Measurements from ENCODE around the gene ERICH2.

The ERICH2 gene

DNA sequence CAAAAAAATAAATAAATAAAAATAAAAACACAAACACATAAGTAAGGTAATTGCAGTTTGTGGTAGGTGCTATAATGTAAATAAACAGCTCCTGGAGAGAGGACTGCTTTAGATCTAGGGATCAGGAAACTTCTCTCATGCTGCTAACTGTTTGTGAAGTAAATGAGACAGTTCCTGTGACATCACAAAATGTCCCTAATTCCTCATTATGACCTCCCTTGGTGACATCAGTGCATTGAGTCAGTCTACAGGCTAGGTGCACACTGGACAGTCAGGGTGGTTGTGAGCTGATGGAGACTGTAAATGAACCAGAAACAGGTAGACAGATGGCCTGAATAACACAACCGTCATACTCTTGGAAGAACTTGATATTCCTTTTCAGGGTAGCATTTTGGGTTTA is 13.4 kb downstream of the ERICH2 start:
- peaks cover 8% of the 10 kb centered on the region for H3K27me3 Mint-ChIP-seq

DNA sequence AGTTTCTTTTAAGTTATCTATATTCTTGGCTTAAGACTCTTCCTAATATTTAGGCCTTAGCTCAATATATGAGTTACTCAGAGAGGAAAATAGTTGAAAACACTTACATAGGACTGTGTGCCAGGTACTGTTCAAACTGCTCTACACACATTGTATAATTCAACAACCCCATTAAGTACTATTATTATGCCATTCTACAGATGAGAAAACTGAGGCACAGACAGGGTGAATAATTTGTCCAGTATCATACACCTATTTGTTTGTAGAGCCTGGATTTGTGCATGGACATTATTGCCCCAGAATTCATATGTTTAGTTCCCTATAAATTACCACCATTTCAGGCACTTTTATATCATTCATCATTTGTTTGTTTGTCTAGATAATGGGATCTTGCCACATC is 28.8 kb downstream of the ERICH2 start:
- no peaks in the 10 kb centered on the region for H3K9me3 Mint-ChIP-seq
- H3K4me1 Mint-ChIP-seq = no peaks in the 10 kb centered on the region
- no peaks in the 10 kb centered on the region for H3K36me3 Mint-ChIP-seq
- H3K27me3 Mint-ChIP-seq = peaks cover 14% of the 10 kb centered on the region
- H3K27ac Mint-ChIP-seq = no peak overlapping the region
- H3K4me3 Mint-ChIP-seq = no peak overlapping the region

More for the DNA sequence above, 13.4 kb downstream of the ERICH2 start:
- Mint-ChIP-seq H3K27ac (no peak overlapping the region), H3K4me3 (no peak overlapping the region), H3K9me3 (no peaks in the 10 kb centered on the region), H3K36me3 (no peaks in the 10 kb centered on the region), H3K4me1 (no peaks in the 10 kb centered on the region)

DNA sequence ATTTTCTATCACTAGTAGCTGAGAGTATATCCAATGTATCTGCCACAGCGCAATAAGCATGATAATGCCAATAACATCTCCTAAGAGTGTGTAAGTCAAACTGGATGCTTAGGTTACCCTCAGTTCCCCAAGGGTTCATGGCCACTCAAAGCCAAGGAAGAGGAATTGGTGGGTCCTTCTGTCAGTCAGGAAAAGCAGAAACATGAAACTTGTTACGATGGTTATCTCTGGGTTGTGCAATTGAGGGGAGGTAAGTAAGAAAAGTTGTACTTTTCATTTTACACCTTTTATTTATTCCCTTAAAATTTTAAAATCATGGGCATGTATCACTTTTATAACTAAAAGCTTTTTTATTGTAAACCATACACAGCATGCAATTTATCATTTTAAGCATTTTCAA is 36.4 kb downstream of the ERICH2 start:
- no peak overlapping the region for H3K4me3 Mint-ChIP-seq
- H3K27me3 Mint-ChIP-seq = peaks cover 2% of the 10 kb centered on the region
- no peak overlapping the region for H3K27ac Mint-ChIP-seq
- H3K9me3 Mint-ChIP-seq = no peaks in the 10 kb centered on the region
- H3K36me3 Mint-ChIP-seq = no peaks in the 10 kb centered on the region
- H3K4me1 Mint-ChIP-seq = no peaks in the 10 kb centered on the region

DNA sequence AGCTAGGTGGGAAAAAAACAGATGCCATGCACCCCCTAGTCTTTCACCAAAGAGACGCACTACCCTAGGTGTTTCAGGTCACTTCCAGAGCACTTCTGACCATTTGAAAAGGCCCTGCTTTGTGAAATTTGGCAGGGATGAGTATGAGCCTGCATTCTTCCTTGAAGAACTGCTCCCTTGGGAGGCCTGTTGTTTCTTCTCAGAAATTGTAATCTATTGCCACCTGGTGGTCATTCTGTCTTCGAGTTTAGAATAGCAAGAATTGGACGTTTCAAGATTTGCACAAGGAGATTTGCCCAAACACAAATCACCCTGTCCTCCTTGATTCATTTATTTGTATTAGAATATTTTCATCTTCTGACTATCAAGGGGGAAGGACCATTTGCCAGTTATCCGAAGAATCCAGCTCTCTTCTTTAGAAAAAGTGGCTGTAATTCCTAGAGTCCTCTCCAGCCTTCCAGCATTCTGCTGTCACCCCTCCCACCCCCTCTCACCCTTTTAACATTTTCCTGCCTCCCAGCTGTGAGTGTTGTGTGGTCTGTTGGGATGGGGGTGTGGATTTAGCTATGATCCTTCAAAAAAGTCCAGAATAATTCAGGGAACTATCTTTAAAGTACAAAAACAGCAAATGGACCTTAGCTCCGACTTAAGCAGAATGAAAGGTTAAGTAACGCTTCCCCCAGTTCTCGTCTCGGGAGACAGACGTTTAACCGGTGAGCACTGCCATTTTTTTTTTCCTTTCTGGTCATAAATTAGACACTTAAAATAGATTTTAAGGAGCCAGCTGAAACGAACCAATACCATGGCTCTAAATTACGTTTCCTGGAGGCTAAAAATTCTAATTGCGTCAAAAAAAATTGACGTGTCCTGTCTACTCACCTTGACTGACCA is 42.8 kb downstream of the ERICH2 start:
- Mint-ChIP-seq H3K9me3 (no peaks in the 10 kb centered on the region), H3K4me1 (peaks cover 34% of the 10 kb centered on the region), H3K27ac (no peak overlapping the region), H3K27me3 (peaks cover 43% of the 10 kb centered on the region), H3K36me3 (no peaks in the 10 kb centered on the region), H3K4me3 (no peak overlapping the region)

DNA sequence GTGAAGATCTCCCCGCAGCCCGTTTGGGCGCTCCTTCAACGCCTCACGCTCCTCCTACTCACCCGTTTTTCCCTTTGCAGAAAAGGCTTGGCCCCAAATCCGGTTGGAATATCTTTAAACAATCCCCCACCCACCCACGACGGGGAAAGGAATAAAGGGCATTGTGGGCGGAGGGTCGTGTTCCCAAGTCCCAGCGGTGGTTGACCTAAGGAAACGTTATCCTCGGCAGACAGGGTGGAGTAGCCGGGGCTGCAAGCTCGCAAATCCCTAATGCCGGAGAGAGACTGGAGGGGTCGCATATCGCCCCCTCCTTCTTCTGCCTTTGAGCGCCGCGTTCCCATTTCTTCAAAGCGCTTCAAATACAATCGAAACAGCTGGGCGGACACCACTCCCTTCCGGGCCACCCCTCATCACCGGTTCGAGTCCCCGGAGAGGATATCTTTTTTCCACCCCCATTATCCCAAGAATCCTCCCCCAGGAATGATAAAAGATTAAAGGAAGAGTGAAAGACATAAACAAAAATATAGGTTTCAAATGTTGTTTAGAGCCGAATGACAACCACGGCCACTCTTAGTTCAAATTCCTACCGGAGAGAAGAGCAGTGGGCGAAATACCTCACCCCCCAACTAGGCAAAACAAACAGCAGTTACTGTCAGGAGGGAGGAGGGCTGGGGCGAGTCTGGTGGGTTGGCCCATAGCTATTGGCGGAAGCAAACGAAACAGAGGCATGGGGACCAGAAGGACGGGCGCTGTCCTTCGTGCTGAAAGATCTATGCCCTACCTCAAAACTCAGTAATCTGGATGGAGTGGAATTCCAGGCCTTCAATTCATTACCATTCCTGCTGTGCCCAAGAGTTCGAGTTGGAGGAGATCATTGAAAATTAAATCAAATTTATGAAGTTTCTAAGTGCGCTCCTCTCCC is 43.7 kb downstream of the ERICH2 start:
- Mint-ChIP-seq H3K27me3 (peaks cover 50% of the 10 kb centered on the region), H3K36me3 (no peaks in the 10 kb centered on the region), H3K4me3 (no peak overlapping the region), H3K4me1 (peaks cover 41% of the 10 kb centered on the region), H3K27ac (no peak overlapping the region), H3K9me3 (no peaks in the 10 kb centered on the region)

DNA sequence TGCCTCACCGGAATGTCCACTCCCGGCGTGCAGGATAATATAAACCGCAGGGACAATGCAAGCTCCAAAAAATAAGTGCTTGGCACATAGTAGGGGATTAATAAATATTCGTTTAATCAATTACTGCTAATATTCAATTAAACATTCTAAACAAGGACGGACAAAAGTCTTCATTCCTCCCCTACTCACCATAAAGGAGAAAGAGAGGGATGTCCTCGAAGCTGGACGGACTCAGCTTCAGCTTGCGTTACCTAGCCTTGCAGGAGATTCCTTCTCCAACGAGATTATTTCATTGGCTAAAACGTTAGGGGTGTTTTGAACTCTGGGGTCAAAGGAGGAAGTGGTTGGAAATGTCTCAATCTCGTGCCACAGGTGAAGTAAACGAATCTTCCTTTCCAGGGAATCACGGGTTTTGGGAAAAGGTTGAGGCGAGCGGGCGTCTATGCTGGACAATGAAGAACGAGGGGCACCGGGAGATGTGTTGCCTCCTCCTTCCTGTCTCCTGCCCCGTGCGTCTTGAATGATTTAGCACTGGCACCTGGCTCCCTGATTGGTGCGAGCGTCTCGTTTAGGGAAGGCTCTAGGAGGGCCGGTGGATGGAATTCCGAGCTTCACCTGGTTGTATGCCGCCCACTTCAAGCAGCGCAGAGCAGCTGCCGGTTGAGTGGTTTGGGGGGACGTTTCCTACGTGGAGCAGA is 44.5 kb downstream of the ERICH2 start:
- peaks cover 43% of the 10 kb centered on the region for H3K4me1 Mint-ChIP-seq
- H3K27ac Mint-ChIP-seq = no peak overlapping the region
- no peak overlapping the region for H3K4me3 Mint-ChIP-seq

DNA sequence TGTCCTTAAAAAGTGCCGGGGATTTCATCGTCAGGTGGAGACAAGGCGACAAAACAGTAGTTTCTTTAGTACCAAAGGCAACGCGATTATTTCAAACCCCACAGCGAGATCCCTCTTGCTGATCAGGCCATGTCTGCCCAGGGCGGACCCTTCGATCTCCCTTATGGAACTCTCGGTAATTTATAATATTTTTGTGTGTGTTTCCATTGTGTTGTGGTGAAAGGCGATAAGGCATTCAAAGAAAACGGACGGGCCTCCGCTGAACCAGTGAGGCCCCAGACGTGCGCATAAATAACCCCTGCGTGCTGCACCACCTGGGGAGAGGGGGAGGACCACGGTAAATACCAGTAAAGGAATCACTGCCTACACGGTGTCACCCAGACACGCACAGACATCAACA is 45.1 kb downstream of the ERICH2 start:
- Mint-ChIP-seq H3K27ac (peak overlapping the region; percentile 74), H3K4me3 (peak overlapping the region; percentile 84), H3K27me3 (peaks cover 57% of the 10 kb centered on the region), H3K9me3 (no peaks in the 10 kb centered on the region), H3K36me3 (no peaks in the 10 kb centered on the region), H3K4me1 (peaks cover 44% of the 10 kb centered on the region)

More for the DNA sequence above, 44.5 kb downstream of the ERICH2 start:
- Mint-ChIP-seq H3K27me3 (peaks cover 55% of the 10 kb centered on the region), H3K36me3 (no peaks in the 10 kb centered on the region), H3K9me3 (no peaks in the 10 kb centered on the region)

DNA sequence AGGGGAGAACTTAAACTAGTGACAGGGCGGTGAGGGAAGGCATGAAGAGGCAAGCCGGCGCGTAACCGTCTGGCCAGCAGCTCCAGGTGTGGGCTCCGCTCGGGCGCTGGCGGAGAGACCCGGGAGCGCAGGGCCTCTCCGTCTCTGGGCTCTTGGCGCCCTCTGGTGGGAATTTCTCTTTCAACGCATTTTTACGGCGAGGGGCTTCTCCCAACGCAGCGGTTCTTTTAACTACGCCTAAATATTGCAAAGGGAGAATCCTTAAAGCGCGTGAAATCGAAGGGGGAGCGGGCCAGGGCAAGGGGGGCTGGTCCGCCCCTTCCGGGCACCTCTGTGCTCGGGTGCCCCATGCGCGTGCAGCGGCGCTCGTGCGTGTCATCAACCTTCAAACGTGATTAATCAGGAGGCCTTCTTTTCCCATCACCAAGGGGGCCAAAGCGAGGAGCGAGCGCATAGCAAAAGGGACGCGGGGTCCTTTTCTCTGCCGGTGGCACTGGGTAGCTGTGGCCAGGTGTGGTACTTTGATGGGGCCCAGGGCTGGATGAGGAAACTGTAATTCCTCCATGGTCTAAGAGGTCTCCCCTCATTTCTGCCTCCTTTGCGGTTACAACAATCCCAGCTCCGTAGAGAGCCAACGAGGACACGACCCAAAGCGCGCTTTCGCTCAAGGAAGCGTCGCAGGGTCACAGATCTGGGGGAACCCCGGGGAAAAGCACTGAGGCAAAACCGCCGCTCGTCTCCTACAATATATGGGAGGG is 45.7 kb downstream of the ERICH2 start:
- Mint-ChIP-seq H3K36me3 (no peaks in the 10 kb centered on the region), H3K4me3 (peak overlapping the region; percentile 84), H3K27ac (peak overlapping the region; percentile 74), H3K9me3 (no peaks in the 10 kb centered on the region), H3K27me3 (peaks cover 63% of the 10 kb centered on the region), H3K4me1 (peaks cover 50% of the 10 kb centered on the region)

DNA sequence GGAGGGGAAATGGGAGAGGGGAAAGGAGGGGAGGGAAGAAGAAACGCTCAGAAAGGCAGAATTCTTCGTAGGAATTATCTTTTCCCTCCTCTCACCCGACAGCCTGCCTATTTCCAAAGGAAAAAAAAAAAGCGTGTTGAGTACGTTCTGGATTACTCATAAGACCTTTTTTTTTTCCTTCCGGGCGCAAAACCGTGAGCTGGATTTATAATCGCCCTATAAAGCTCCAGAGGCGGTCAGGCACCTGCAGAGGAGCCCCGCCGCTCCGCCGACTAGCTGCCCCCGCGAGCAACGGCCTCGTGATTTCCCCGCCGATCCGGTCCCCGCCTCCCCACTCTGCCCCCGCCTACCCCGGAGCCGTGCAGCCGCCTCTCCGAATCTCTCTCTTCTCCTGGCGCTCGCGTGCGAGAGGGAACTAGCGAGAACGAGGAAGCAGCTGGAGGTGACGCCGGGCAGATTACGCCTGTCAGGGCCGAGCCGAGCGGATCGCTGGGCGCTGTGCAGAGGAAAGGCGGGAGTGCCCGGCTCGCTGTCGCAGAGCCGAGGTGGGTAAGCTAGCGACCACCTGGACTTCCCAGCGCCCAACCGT is 46.4 kb downstream of the ERICH2 start, which contains the start of gene GAD1:
TSS of gene GAD1 (plus strand) at position 384 of the 589 bp plus-strand sequence. CDS start 1,705 bp downstream, outside the sequence.
- Mint-ChIP-seq H3K4me3 (peak within 1 kb of the TSS; percentile 84), H3K9me3 (no peaks in the 10 kb centered on the region), H3K4me1 (peaks cover 57% of the 10 kb centered on the region), H3K36me3 (no peaks in the 10 kb centered on the region), H3K27me3 (peaks cover 69% of the 10 kb centered on the region), H3K27ac (peak within 1 kb of the TSS; percentile 12)

DNA sequence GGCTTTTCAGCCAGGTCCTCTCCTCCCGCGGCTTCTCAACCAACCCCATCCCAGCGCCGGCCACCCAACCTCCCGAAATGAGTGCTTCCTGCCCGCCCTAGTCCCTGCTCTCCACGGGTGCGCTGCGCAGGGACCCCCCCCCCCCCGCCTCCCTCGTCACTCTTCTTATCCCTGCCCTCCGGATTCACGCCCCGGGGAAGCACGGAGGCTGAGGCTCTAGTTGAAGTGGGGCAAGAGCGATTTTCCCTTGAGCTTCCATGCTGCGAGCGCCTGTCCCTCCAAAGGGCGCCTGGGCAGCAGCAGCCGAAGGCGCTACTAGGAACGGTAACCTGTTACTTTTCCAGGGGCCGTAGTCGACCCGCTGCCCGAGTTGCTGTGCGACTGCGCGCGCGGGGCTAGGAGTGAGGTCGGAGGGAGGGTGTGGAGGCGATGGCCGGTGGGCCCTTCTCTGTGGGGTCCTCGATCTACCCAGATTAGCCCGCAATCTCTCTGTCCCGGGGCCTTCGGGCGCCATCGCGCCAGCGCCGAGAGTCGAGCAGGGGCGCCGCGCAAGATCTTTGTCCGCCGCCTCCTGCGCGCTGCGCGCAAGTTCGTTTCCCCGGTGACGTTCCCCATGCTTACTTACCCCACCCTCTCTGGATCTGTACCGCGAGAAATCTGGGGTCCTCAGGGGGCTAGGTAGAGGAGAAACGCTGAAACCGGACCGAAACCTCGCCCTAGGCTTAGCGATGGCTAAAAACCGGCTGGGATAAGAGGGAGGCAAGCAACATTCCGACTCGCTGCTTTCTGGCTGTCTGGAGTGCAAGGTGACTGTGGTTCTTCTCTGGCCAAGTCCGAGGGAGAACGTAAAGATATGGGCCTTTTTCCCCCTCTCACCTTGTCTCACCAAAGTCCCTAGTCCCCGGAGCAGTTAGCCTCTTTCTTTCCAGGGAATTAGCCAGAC is 47.2 kb downstream of the ERICH2 start:
- H3K4me1 Mint-ChIP-seq = peaks cover 64% of the 10 kb centered on the region
- H3K9me3 Mint-ChIP-seq = no peaks in the 10 kb centered on the region
- H3K27me3 Mint-ChIP-seq = peaks cover 74% of the 10 kb centered on the region
- peak overlapping the region; percentile 12 for H3K27ac Mint-ChIP-seq
- peak overlapping the region; percentile 77 for H3K4me3 Mint-ChIP-seq
- H3K36me3 Mint-ChIP-seq = no peaks in the 10 kb centered on the region

DNA sequence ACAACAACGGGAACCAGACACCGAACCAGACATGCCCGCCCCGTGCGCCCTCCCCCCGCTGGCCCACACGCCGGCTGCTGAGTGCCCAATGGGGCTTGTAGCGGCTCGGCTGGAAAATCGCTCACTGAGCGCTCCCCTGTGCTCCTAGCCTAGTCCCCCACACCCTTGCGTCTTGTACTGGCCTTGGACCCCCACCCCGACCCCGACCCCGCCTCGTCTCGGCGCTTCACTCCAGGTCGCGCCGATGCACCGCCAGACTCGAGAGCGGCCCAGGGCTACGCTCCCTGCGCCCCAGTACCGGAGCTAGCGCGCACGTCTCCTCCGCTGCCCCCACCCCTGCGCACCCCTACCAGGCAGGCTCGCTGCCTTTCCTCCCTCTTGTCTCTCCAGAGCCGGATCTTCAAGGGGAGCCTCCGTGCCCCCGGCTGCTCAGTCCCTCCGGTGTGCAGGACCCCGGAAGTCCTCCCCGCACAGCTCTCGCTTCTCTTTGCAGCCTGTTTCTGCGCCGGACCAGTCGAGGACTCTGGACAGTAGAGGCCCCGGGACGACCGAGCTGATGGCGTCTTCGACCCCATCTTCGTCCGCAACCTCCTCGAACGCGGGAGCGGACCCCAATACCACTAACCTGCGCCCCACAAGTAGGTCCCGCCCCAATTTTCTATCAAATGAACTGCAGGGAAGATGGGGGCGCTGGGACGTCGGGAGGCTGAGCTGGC is 48.0 kb downstream of the ERICH2 start:
- Mint-ChIP-seq H3K9me3 (no peaks in the 10 kb centered on the region), H3K27me3 (peaks cover 76% of the 10 kb centered on the region), H3K4me3 (peak overlapping the region; percentile 77), H3K4me1 (peaks cover 67% of the 10 kb centered on the region), H3K27ac (no peak overlapping the region), H3K36me3 (no peaks in the 10 kb centered on the region)

DNA sequence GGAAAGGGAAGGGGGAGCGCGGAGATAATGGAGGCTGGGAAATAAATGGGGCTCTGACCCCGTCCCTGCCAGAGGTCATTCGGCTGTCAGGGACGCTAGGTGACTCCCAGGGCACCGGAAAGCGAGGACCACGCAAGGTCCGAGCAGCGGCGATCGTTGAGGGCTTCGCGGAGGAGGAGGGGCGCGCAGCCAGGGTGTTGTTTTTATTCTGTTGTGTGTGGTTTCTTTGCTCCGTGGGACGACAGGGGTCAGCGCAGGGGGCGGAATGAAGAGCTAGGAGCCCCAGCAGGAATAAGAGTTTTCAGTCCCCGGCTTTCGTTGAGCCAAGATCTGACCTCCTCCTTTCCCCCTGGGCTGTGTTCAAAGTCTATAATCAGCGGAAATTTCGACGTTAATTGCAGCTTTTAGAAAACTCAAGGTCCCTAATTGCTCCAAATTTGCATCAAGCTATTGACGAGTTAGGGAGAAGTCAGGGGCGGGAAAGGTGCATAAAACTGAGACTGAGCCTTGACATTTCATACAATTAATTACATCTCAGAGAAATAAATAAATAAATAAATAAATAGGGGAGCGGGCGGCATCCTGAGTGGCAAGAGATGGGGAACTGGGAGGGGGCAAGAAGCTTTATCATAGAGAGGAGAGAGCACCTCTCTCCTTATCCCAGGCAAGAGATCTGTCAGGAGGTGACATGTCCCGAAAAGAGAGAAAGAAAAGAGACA is 48.7 kb downstream of the ERICH2 start:
- H3K27ac Mint-ChIP-seq = no peak overlapping the region
- peaks cover 60% of the 10 kb centered on the region for H3K4me1 Mint-ChIP-seq
- H3K4me3 Mint-ChIP-seq = peak overlapping the region; percentile 49
- no peaks in the 10 kb centered on the region for H3K36me3 Mint-ChIP-seq
- peaks cover 71% of the 10 kb centered on the region for H3K27me3 Mint-ChIP-seq
- H3K9me3 Mint-ChIP-seq = no peaks in the 10 kb centered on the region
